Measurements from ENCODE around the gene NRN1L. TPM values are rescaled to one million over a fixed set of nuclear protein-coding genes. Genes with fewer than 3 reads are reported as not detected.

The NRN1L gene
- total RNA-seq, 1 experiment from 2014 or later = 1.4 TPM

GRCh38 chr16:67892899-67893742 is 8.4 kb downstream of the NRN1L start, which contains the start of gene PSKH1:
Gene PSKH1 (plus strand): TSS chr16:67893254. CDS start chr16:67908750, 15,496 bp downstream.
- H3K9ac ChIP-seq (ENCODE audit: low read length) = peak within 1 kb of the TSS; percentile 97
- H3K27ac ChIP-seq (ENCODE audit: low read depth, low read length) = peak within 1 kb of the TSS; percentile 78
- ChIA-PET POLR2A (no interaction called here), RAD21 (ENCODE audit: low non-redundant PET in 1 of 2, low total read pairs in 2 of 2, uncharacterized antibody in 2 of 2, unreplicated experiment in 2 of 2) (no interaction called here), CTCF (interaction anchor here (0.6 to 1.1 kb wide), 2 partner anchors 10 to 366 kb away, joined by 3 to 4 read pairs; no protein-coding TSS in a partner anchor)
- H3K4me2 ChIP-seq (ENCODE audit: low read length) = peak within 1 kb of the TSS; percentile 76
- ATAC-seq = peak; percentile 99
- H3K27me3 ChIP-seq (ENCODE audit: insufficient read depth, low read length) = no peaks in the 10 kb centered on the region
- no peaks in the 10 kb centered on the region for H3K36me3 ChIP-seq (ENCODE audit: control insufficient read depth in 1 of 2, insufficient read depth in 2 of 2, low read length in 2 of 2)
- H3K79me2 ChIP-seq (ENCODE audit: insufficient read depth, low read length) = peaks cover 43% of the 10 kb centered on the region
- DNase-seq (ENCODE audit: low read depth, low spot score) = peak; percentile 88
- no peaks in the 10 kb centered on the region for H4K20me1 ChIP-seq (ENCODE audit: insufficient read depth)
- H3K9me2 ChIP-seq (ENCODE audit: insufficient read depth) = no peaks in the 10 kb centered on the region
- peaks cover 13% of the 10 kb centered on the region in 2 experiments for H3K4me1 ChIP-seq (ENCODE audit: control insufficient read depth in 1 of 2, insufficient read depth in 2 of 2, low read length in 2 of 2)
- H2AFZ ChIP-seq (ENCODE audit: low read depth, low read length, poor library complexity, severe bottlenecking) = peak within 1 kb of the TSS; percentile 1
- intact Hi-C loops (cut with micrococcal nuclease) = no loop called here
- H3K4me3 ChIP-seq (replicated peaks in 1 of 2; ENCODE audit: low read depth in 1 of 2, low read length in 2 of 2) = peak within 1 kb of the TSS; percentile 91 to 98
- no TSS peak for BruUV-seq (replicated peaks)
- H3K9me3 ChIP-seq (ENCODE audit: control insufficient read depth in 1 of 2, insufficient read depth in 1 of 2, low read depth in 1 of 2, low read length in 2 of 2) = no peaks in the 10 kb centered on the region
- TF ChIP-seq CEBPB (IDR thresholded peaks at IDR 0.05; ENCODE audit: low read depth) = no peak
- TF ChIP-seq CTCF (IDR thresholded peaks at IDR 0.05 in 2 of 3, conservative IDR thresholded peaks at IDR 0.05 in 1 of 3; ENCODE audit: borderline replicate concordance in 1 of 3, insufficient read depth in 1 of 3, low read depth in 2 of 3, low read length in 2 of 3) = no peak
- TF ChIP-seq ZBTB33 (IDR thresholded peaks at IDR 0.05; ENCODE audit: extremely low read depth, insufficient replicate concordance, low read length) = no peak
- no peak for TF ChIP-seq ELF1 (IDR thresholded peaks at IDR 0.05; ENCODE audit: borderline replicate concordance, low read depth)
- TF ChIP-seq POLR2A (IDR thresholded peaks at IDR 0.05; ENCODE audit: borderline replicate concordance, extremely low read depth, insufficient read depth, insufficient read length) = peak; percentile 53
- no peak; the same call in none of the 2 replicates for TF ChIP-seq POLR2AphosphoS5 (IDR thresholded peaks at IDR 0.05; ENCODE audit: low read depth, low read length)
- peak; percentile 88 for TF ChIP-seq SRF (IDR thresholded peaks at IDR 0.05; ENCODE audit: low read depth)
- peak; percentile 99 for TF ChIP-seq ZFX (IDR thresholded peaks at IDR 0.05)
- TF ChIP-seq FOSL1 (IDR thresholded peaks at IDR 0.05; ENCODE audit: low read depth) = no peak
- peak; percentile 57 for TF ChIP-seq EGR1 (IDR thresholded peaks at IDR 0.05; ENCODE audit: low read depth)
- TF ChIP-seq YY1 (IDR thresholded peaks at IDR 0.05; ENCODE audit: extremely low read depth, insufficient replicate concordance, low read depth, low read length) = peak; percentile 91
- TF ChIP-seq SP1 (IDR thresholded peaks at IDR 0.05; ENCODE audit: low read depth) = peak; percentile 71
- TF ChIP-seq ZNF274 (IDR thresholded peaks at IDR 0.05; ENCODE audit: low read depth, low read length) = no peak
- no peak for TF ChIP-seq RAD21 (IDR thresholded peaks at IDR 0.05; ENCODE audit: low read depth)
- no peak for TF ChIP-seq REST (IDR thresholded peaks at IDR 0.05; ENCODE audit: low read depth)
- no peak for TF ChIP-seq MAX (IDR thresholded peaks at IDR 0.05)
- TF ChIP-seq SIN3A (IDR thresholded peaks at IDR 0.05; ENCODE audit: low read depth) = 0 out of 2 replicates have a peak, but pooled peaks have one; percentile 29
- no peak for TF ChIP-seq EZH2phosphoT487 (IDR thresholded peaks at IDR 0.05; ENCODE audit: borderline replicate concordance)
- no peak for TF ChIP-seq JUND (IDR thresholded peaks at IDR 0.05)
- TF ChIP-seq EZH2 (IDR thresholded peaks at IDR 0.05) = no peak

Measured in HCT116 (cell line).